Esophagus squamous epithelium (tissue), 5 donors: ENCODE results near the gene KPNB1. TPM values are rescaled to one million over a fixed set of nuclear protein-coding genes. Genes with fewer than 3 reads are reported as not detected.

ENCODE experiments used
- DNase-seq: peaks from one replicate; lab custom pipeline; 2025; lab: John Stamatoyannopoulos, UW
- H3K27ac ChIP-seq, 4 donors: fragments of 200-600 bp; sonication (generic); one replicate each; pipeline ENCODE4 v1.5.1; 2016 to 2019; ENCODE audit warnings: mild to moderate bottlenecking in 1 of 4
- H3K27me3 ChIP-seq, 4 donors: fragments of 200-600 bp; sonication (generic); 1 replicate in 3 of 4; 2 replicates in 1 of 4; pipeline versions ENCODE4 v1.5.1 to v1.6.0; 2017 to 2021; ENCODE audit warnings: antibody characterized with exemption in 1 of 4
- H3K36me3 ChIP-seq, 3 donors: fragments of 200-600 bp; sonication (generic); one replicate each; pipeline ENCODE4 v1.5.1; 2016 to 2019
- H3K4me1 ChIP-seq, 3 donors: fragments of 200-600 bp; sonication (generic); one replicate each; pipeline ENCODE4 v1.5.1; 2017 to 2019
- H3K4me3 ChIP-seq, 4 donors: fragments of 200-600 bp; sonication (generic); 1 replicate in 3 of 4; 2 replicates in 1 of 4; pipeline ENCODE4 v1.5.1; 2016 to 2019; ENCODE audit warnings: mild to moderate bottlenecking in 2 of 4, moderate library complexity in 1 of 4
- H3K9me3 ChIP-seq, 3 donors: fragments of 200-600 bp; sonication (generic); one replicate each; pipeline ENCODE4 v1.5.1; 2016 to 2019
- CTCF ChIP-seq, 6 experiments: fragments of 450-650 bp in 4 of 6; fragments of 200-600 bp in 2 of 6; sonication (generic) in 2 of 6; IDR thresholded peaks; one replicate each; pipeline ENCODE4 v1.5.1; 2016 to 2019; ENCODE audit warnings: antibody characterized with exemption in 6 of 6, mild to moderate bottlenecking in 4 of 6, moderate library complexity in 4 of 6
- POLR2A ChIP-seq, 4 donors: fragments of 450-650 bp; IDR thresholded peaks; one replicate each; pipeline ENCODE4 v1.6.1; 2017; ENCODE audit warnings: antibody characterized with exemption in 4 of 4, mild to moderate bottlenecking in 4 of 4, moderate library complexity in 3 of 4
- WGBS, 2 donors: methylation state at CpG; one replicate each; pipeline ENCODE4 v1.1.5; 2018; 5-methylcytosine and 5-hydroxymethylcytosine counted together
- intact Hi-C: fragments of 100-400 bp; cut with DNase I; formaldehyde crosslinking; loops from one replicate; pipeline ENCODE4 v1.15.0; 2022
- total RNA-seq, 4 donors: library from RNA; depleted of rRNA; stranded (reverse); fragments of >200 nt; gene quantifications; one replicate each; pipeline ENCODE4 v1.1.0, GENCODE V29; 2016
- donor health status: DM: yes; HTN: yes; CAD: no.

Gene KPNB1
- total RNA-seq, 4 donors from 2014 or later: 148 to 233 (median 186) TPM

- intact Hi-C loops: no loop called here
Measured at GRCh38 chr17:47634870-47635269, 14.8 kb upstream of the KPNB1 start.

GRCh38 chr17:47635734-47636133 lies 14.0 kb upstream of the KPNB1 start:
- Histone ChIP-seq H3K27ac (no peak overlapping the region), H3K9me3 (no peaks in the 10 kb centered on the region), H3K4me3 (no peak overlapping the region), H3K36me3 (peaks cover 0 to 5% (median 0%) of the 10 kb centered on the region in 3 donors), H3K27me3 (no peaks in the 10 kb centered on the region), H3K4me1 (no peaks in the 10 kb centered on the region)
- WGBS, 2 donors: 77 to 92% methylated on average over 3 of the region's 3 CpGs
- no peak for DNase-seq
- intact Hi-C loops: no loop called here
- no peak for TF ChIP-seq CTCF (IDR thresholded peaks at IDR 0.05)
- no peak for TF ChIP-seq POLR2A (IDR thresholded peaks at IDR 0.05)

More at GRCh38 chr17:47634870-47635269, 14.8 kb upstream of the KPNB1 start:
- Histone ChIP-seq H3K4me1 (no peaks in the 10 kb centered on the region), H3K27me3 (no peaks in the 10 kb centered on the region), H3K9me3 (no peaks in the 10 kb centered on the region), H3K4me3 (no peak overlapping the region), H3K36me3 (peaks cover 0 to 5% (median 0%) of the 10 kb centered on the region in 3 donors), H3K27ac (no peak overlapping the region)
- no peak for TF ChIP-seq CTCF (IDR thresholded peaks at IDR 0.05)
- no peak for TF ChIP-seq POLR2A (IDR thresholded peaks at IDR 0.05)
- 96% methylated on average over 3 of the region's 3 CpGs for WGBS, 2 donors
- no peak for DNase-seq

GRCh38 chr17:47636273-47637030 lies 13.3 kb upstream of the KPNB1 start:
- Histone ChIP-seq H3K27ac (no peak overlapping the region), H3K4me3 (no peak overlapping the region), H3K9me3 (no peaks in the 10 kb centered on the region), H3K27me3 (no peaks in the 10 kb centered on the region), H3K36me3 (peaks cover 0 to 5% (median 0%) of the 10 kb centered on the region in 3 donors), H3K4me1 (no peaks in the 10 kb centered on the region)
- no peak for DNase-seq
- intact Hi-C loops: no loop called here
- 64 to 68% methylated on average over 2 of the region's 2 CpGs for WGBS, 2 donors
- no peak for TF ChIP-seq POLR2A (IDR thresholded peaks at IDR 0.05)
- no peak for TF ChIP-seq CTCF (IDR thresholded peaks at IDR 0.05)

GRCh38 chr17:47638903-47639302 lies 10.8 kb upstream of the KPNB1 start:
- intact Hi-C loops: no loop called here
- H3K9me3 ChIP-seq: no peaks in the 10 kb centered on the region
- peaks cover 0 to 5% (median 0%) of the 10 kb centered on the region in 3 donors for H3K36me3 ChIP-seq
- no peak for DNase-seq
- no peaks in the 10 kb centered on the region for H3K4me1 ChIP-seq
- TF ChIP-seq CTCF (IDR thresholded peaks at IDR 0.05) (no peak), POLR2A (IDR thresholded peaks at IDR 0.05) (no peak)
- no peak overlapping the region for H3K4me3 ChIP-seq
- H3K27ac ChIP-seq: no peak overlapping the region
- WGBS, 2 donors: 77 to 80% methylated on average over 5 of the region's 5 CpGs
- no peaks in the 10 kb centered on the region for H3K27me3 ChIP-seq

- no peaks in the 10 kb centered on the region for H3K9me3 ChIP-seq
- H3K4me1 ChIP-seq: no peaks in the 10 kb centered on the region
- intact Hi-C loops: no loop called here
- no peaks in the 10 kb centered on the region for H3K27me3 ChIP-seq
- no peak for DNase-seq
- WGBS, 2 donors: 60 to 80% methylated on average over 3 of the region's 3 CpGs
- no peak overlapping the region for H3K4me3 ChIP-seq
- H3K36me3 ChIP-seq: peaks cover 0 to 5% (median 0%) of the 10 kb centered on the region in 3 donors
- no peak overlapping the region for H3K27ac ChIP-seq
- TF ChIP-seq POLR2A (IDR thresholded peaks at IDR 0.05): no peak
- no peak for TF ChIP-seq CTCF (IDR thresholded peaks at IDR 0.05)
Measured at GRCh38 chr17:47640076-47640475, 9.6 kb upstream of the KPNB1 start.
